Inferior parietal cortex (tissue), 1 donor: ENCODE results near the gene ARRB1.
"Not testable (repeated sequence)": the region's sequence is repeated elsewhere in the genome, so short reads cannot be mapped to it uniquely, and the experiment has no call there.

Source experiments
- DNase-seq: peaks from one replicate; pipeline ENCODE4 v3.0.0-alpha.2; 2016; ENCODE audit errors: extremely low spot score

The ARRB1 gene

DNA sequence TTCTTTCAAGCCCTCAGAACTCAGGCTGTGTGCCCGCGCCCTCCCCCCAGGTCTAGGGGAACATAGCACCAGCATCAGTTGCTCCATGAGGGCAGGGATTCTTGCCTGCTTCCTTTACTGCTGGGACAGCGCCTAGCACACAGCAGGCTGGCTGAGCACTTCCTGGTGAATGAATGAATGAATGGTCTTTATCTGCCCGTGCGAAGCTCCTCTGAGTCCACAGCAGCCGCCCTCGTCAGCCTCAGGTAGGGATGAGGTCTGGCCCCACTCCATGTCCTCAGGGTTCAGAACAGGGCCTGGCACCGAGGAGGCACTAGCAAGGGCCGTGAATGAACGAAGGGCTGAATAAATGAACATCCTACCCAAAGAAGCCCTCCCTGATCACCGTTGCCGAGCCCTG lies 27.3 kb downstream of the ARRB1 start:
- no peak for DNase-seq

DNA sequence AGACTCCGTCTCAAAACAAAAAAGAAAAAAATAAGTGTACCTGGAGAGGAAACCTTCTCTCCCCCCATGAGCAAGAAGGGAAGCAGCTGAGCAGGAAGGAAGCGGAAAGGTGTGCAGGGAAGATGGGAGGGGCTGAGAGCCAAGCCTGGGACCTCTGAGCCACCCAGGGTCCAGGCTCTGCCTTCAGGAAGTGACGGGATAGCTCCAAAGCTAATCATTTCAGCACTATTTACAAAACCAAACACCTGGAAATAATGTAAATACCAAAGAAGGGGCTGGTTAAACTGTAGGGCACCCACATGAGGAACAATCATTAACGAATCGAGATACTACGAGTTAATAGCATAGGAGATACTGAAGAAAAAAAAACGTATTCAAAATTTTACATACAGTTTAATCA lies 27.9 kb downstream of the ARRB1 start:
- DNase-seq = no peak

DNA sequence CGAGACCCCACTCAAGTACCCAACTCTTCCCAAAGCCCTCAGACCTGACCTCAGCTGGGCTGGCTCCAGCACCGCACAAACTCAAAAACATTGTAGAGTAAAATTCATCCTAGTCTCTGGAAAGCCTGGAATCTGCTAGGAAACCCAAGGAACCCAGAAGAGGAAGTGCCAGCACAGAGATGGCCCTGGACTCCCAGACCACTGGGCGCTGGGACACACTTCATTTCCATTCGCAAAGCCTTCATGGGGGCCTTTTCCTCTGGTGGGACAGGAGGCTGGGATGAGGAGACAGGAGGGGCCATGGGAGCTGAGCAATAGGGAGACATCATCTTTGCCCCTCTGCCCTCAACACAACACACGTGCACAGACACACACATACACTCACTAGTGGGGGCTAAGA lies 30.8 kb downstream of the ARRB1 start:
- no peak for DNase-seq

DNA sequence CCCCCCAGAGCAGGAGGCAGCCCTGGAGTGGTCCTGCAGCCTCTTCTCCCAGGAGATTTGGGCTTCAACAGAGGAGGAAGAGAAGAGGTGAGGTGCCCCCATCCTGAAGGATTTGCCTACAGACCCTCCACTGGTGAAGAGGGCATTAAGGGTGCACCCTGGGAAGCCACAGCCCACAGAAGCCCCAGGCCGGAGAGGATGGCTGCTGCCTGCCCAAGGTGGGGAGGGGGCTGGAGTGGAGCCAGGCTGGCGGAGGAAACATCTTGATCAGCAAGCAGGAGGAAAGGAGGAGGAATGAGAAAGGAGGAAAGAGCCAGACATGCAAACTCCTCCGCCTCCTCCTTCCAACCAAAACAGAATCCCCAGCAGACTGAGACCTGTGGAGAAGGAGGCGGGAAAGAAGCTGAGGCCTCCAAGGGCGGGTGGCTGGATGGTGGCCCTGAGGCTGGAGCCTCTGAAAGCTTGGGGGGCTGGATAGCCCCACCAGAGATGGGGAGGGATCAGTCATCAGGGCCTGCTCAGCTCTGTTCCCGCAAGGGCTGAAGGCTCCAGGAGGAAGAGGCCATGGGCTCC lies 31.3 kb downstream of the ARRB1 start:
- no peak for DNase-seq

DNA sequence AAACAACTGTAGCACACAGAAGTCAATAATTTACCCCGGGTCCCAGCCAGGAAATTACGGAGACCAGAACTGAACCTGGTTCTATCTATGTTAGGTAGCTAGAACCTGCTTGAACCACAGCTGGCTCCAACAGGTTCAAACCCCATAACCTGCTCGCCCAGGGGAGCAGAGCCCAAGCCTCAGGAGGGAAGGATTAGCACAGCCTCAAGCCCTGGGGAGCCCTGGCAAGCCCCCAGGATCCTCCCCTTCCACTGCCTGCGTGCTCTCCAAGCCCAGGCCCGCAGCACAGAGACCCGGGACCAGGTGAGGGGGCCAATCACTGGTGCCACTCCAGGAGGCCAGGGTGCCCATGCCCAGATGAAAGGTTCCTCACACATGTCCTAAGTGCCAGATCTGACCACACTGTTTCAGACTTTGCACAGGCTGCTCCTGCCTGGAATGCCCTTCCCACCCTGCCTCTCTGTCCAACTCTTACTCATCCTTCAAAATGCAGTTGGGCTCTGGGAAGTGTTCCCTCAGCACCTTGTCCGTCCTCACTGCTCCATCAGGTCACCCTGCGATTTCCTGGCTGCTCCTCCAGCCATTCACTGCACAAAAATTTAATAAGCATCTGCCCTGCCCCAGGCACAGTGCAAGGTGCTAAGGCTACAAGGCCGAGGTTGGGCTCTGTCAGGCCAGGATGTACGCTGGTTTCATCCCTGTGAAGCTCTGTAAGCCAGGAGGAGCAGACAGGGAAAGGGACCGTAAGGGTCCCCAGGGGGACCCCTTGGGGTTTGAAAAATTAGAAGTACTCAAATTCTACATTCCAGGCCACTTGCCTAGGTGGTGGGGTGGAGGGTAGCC lies 32.2 kb downstream of the ARRB1 start:
- DNase-seq = no peak

DNA sequence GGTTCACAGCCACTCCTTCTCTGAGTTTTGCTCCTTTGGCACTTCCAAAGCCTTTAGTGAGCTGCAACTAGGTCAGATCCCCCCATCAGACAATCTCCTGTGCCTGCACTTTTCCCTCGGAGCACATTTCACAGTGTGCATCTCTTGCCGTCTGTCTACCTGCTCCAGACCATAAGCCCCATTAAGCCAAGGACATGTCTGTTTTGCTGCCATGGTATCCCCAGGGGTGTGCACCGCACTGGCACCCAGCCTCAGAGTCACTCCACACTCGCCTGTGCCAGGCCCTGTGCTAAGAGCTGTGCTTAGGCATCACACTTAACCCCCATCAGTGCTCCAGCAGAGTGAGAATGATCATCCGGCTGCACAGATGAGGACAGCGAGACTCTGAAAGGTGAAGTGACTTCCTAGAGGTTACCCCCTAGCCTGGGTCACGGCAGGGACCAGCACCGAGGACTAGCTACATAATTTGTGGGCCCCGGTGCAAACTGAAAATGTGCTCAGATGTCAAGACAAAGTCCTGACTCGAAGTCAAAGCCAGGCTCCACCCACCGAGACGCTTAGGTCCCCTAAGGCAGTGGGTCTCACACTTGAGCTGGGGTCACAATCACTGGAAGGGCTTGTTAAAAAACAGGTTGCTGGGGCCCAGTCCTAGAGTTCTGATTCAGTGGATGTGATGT lies 33.9 kb downstream of the ARRB1 start:
- no peak for DNase-seq

DNA sequence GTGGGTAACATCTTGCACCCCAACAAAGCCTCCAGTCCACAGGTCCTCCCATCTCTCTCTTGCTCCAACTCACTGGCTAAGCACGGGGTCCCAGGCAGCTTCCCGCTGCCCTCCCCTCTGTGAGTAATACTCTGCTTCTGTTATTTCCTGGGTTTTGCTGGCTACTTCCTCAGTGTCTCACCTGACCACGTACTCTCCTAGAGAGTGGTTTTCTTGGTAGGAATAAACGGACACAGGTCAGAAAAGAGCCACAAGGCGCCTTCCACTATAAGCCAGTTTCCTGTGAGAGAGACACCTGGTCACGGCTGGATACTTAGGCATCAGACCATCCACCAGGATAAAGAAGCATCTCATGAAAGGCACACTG lies 36.0 kb downstream of the ARRB1 start:
- no peak for DNase-seq

DNA sequence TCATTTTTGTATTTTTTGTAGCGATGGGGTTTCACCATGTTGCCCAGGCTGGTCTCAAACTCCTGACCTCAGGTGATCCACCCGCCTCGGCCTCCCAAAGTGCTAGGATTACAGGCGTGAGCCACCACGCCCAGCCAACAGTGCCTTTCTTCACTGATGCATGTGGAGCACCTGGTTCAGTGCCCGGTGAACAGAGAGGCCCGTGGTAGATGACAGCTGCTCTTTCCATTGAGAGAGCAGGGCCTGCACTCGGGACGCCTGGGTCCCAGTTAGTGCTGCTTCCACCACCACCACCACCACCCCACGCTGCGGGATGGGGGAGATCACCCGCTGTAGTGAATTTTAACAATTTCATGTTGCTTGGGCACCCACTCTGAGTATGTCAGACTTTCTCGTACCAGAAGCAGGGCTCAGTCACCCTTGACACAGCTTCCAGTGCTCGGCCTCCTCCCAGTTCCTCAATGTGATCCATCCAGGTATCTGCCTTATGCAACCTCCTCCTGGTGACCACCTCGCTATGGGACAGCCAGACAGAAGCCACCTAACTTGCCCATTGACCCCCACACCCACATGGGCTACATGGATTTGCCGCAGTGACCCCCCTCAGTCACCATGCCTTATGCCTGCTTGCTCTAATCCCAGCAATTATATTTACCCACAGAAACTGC lies 36.6 kb downstream of the ARRB1 start:
- DNase-seq = no peak

DNA sequence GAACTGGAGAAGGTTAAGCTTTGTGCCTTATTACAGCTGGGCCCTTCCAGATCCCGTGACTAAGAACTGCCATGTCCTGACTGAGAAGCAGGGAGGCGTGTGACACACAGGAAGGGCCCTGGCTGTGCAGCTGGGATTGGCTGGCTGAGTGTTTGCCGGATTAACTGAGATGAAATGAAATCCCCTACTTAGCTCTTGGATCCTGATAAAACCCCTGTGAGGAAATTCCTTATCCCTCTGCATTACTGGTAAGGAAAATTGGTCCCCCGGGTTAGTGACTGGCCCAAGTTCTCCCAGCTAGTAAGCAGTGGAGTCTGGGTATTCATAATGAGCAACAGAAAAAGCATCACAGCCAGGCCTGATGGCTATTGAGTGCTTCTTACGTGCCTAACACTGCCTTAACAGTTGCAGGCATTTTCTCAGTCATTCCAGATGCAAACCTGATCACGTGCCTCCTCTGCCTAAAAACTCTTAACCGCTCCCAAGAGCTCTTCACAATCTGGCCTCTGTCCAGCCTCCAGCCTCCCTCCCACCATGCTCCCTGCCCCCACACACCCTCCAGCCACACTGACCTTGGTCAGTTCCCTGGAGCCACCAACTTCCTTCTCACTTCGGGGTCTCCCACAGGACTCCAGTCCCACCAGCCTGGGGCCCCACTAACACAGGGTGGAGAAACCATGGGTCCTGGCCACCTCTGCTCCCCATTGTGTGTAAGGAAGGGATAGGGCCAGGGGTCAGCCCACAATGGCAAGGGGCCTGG lies 37.8 kb downstream of the ARRB1 start:
- DNase-seq = no peak

DNA sequence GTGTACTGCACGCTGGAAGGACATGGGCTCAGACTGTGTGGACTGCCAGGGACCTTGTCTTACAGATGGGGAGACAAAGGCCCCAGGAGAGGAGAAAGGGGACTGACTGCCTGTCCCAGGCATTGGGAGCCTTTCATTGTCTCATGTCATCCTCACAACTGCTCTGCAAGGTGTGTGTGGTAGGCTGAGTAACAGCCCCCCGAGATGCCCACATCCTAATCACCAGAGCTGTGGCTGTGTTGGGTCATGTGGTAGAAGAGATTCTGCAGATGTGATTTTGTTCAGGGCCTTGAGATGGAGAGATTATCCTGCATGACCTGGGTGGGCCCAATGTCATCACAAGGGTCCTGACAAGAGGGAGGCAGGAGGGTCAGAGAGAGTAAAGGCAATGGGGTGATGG lies 39.1 kb downstream of the ARRB1 start:
- no peak for DNase-seq

DNA sequence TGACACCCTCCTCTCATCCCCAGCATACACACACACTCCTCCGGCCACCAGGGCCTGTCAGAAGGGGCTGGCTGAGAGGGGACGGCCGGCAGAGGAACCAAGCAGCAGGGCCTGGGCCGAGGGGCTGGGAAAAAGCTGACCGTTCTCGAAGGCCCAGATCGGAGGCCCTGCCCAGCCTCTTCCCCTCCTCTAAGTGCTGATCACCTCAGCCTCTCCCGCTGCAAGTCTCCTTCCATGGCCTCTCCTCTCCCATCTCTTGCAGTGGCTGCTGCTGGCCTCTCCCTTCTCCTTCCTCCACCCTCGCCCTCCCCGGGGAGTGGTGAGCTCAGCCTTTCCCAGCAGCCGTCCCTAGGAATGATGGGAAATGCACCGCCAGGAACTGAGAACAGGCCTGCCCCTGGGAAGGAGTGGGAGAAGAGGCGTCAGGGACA lies 39.6 kb downstream of the ARRB1 start:
- peak; percentile 70 for DNase-seq

DNA sequence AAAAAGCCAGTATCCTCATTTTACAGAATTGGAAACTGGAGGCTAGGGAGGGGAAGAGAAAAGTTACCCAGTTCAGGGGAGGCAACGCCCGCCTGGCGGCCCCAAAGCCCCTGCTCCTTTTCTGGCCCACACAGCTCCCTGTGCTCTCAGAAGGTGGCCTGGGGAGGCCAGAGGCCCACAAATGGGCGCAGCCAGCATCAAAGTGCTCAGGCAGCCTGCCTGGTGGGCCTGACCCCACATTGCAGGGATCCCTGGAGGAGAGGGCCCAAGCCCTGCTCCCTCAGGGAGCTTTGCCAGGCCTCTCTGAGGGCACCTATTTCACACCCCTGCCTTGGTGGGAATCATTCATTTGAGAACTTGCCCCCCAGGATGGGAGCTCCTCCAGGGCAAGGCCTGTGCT lies 42.5 kb downstream of the ARRB1 start:
- DNase-seq = no peak

DNA sequence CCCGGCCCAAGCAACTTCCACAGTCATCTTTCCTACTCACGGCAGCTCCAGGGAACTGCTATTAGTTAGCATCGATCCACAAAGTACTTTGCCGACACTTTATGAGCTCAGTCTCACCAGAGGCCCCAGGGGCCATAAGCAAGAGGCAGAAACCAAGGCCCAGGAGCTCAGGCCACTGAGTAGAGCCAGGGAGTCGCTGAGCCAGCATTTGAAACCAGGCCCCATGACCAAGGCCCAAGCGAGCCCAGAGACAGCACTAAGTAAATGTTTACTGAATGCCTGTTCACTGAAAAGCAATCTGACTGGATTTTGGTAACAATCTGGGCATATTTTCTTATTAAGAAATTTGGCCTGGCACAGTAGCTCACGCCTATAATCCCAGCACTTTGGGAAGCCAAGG lies 43.3 kb downstream of the ARRB1 start:
- DNase-seq = no peak

DNA sequence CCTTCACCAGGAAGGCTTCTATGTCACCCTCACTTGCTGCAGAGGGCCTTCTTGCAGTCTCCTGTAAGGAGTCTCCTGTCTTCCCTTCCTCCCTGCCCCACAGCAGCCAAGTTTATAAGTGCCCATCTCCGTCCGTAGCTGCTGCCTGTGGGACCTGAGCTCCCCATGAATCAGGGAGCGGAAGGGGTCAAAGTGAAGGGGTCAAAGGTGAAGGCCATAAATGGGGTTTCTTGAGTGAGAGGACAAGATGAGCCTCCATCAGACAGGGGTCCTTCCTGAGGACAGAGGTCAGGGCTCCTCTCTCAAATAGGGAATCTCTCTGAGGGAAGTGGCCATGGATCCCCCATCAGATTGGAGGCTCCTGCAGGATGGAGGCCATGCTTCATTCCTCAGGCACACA lies 44.4 kb downstream of the ARRB1 start:
- no peak for DNase-seq

DNA sequence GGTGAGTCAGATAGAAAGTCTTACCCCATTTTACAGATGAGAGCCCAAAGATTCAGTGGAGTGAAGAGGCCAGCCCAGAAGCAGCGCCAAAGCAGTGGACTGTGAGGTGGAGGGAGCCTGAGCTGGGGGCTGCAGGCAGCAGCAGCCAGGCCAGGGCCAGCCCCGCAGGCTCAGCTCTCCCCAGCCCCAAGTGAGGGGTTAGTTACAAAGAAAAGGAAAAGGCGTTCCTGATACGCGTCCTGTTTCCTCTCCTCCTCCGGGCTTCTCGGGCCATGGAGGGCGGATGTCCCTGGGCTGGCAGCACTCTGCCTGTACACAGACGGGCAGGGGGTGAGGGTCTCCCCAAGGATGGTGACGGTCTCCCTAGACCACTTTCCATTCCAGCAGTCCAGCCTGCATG lies 44.9 kb downstream of the ARRB1 start:
- DNase-seq = no peak

DNA sequence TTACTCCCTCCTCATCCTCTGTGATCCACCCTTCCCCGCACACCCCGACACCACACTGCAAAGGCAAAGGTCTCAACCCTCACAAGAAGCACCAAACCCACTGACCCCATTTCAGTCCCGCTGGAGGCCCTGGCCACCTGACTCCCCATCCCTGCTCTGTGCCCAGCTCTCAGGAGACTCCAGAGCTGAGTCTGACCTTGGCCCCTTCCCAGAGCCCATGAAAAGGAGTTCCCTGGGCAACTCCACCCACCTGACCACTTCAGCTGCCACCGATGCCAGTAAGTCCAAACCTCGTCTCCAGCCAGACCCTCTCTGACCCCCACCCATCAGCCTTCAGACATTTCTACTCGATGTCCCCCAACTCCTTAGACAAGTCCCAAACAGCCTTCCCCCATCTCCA lies 45.5 kb downstream of the ARRB1 start:
- no peak for DNase-seq

DNA sequence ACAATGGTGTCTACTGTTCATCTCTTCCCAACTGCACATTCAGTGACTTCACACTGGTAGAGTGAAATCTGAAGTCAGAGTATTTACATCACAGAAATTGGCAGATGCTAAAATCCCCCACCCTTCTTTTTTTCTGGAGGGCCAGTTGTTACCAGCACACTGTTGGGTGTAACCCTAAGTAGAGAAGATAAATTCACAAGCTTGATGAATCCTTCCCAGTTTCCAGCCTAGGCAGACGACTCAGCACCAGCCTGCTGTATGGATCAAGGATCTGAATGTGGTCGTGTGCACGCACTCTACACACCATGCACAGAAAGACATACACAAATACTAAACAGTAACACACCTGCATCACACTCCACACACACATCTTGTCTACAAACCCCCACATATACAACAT lies 46.0 kb downstream of the ARRB1 start:
- DNase-seq = no peak

DNA sequence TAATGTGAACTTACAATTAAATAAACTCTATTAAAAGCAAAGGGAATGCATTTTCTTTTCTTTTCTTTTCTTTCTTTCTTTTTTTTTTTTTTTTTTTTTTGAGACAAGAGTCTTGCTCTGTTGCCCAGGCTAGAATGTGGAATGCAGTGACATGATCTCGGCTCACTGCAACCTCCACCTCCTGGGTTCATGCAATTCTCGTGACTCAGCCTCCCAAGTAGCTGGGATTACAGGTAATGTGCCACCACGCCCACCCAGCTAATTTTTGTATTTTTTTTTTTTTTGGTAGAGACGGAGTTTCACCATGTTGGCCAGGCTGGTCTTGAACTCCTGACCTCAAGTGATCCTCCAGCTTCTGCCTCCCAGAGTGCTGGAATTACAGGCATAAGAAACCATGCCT lies 46.5 kb downstream of the ARRB1 start:
- DNase-seq = not testable (repeated sequence)

DNA sequence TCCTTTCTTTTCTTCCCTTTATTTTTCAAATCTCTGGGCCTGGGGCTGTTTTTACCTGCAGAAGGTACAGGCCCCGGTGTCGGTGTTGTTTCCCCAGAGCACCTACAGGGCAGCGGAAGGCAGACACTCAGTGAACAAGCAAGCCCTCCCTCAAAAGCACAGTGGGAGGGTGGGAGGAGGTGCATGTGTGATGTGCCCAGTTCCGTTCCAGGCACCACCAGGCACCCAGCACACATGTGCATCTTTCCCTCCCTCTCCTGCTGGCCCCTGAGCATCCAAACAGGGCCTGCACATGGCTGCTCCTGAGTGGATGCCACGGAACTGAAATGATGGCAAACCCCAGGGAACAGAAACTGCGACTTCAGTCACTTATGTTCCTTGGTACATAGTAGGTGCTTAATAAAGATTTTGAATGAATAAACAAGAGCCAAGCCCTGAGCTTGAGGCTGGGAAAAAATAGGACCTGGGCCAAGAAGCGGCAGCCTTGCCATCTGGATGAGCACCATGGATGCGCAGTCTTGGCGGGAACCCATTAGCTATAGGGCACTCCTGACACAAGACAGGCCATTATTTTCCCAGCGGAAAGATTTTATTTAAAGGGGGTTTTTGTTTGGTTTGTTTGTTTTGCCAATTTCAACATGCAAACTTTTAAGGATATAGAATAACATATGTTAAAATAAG lies 47.8 kb downstream of the ARRB1 start:
- DNase-seq = peak; percentile 62

DNA sequence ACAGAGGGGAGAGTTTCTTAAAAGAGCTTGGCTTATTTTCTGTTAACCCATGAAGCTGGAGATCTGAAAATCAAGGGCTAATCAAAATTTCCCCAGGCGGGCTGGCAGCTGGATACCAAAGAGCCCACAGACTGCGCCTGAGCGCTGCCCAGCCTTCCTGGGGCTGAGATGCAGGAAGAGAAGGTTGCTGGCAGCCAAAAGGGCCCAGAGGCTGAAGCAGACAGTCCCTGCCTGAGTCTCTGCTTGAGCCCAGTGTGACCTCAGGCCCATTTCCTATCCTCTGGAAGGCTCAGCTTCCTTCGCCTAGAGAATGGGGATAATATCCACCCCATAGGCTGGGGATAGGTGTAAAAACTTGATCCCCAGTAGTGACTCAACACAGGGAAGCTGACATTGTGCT lies 49.1 kb downstream of the ARRB1 start:
- no peak for DNase-seq

DNA sequence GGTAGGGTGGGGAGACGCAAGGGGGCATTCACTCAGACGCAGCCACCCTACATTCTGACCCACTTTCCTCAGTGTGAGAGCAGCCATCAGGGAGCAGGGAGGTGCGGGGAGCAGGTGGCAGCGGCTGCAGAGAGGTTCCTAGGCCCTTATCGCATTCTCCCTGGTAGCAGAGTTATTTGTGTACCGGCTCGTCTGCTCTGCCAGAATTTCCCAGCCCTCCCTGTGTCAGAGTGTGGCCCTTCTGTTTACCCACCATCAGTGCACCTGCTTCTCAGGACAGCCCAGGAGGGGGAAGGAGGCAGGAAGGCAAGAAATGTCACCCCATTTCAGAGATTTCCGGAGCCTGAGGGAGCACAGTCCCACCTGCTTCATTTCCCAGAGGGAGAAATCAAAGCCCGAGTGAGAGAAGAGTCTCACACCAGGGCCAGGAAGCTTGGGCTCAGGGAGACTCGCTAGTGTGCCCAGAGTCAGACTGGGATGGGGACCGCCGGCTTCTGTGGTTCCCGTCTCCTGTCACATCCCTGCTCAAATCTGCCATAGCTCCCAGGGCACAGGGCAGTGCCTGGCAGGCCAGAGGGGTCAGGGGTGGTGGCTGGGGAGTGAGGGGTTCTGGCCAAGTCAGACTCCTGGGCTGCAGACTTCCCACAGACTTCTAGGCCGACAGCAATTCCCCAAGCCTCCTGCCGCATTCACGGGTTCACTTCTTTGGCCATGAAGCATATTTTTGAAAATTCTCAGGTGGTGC lies 49.7 kb downstream of the ARRB1 start:
- DNase-seq = no peak
